Globus pallidus (tissue), 1 donor: Measurements from ENCODE around the gene KDM1A.

ENCODE experiments used
- DNase-seq: peaks from one replicate; pipeline ENCODE4 v3.0.0-alpha.2; 2015; ENCODE audit warnings: low spot score

KDM1A gene

DNA sequence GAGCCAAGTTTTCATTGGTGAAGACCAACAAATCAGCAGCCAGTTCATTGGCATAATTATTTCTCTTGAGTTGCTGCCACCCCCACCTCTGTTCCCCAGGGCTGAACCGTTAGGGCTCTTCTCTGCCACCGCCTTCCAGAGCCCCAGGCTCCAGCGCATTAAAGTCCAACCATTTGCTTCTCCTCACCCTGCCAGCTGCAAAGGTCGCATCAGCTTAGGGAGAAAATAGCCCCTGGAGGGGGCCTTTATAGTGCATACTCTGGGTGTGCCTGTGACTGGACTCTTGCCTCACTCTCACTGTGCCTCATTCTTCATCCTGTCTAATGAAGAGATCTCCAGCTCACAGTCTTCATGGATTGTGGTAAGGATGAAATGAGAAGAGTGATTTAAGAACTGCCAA, 50.4 kb downstream of the KDM1A start:
- peak; percentile 5 for DNase-seq

DNA sequence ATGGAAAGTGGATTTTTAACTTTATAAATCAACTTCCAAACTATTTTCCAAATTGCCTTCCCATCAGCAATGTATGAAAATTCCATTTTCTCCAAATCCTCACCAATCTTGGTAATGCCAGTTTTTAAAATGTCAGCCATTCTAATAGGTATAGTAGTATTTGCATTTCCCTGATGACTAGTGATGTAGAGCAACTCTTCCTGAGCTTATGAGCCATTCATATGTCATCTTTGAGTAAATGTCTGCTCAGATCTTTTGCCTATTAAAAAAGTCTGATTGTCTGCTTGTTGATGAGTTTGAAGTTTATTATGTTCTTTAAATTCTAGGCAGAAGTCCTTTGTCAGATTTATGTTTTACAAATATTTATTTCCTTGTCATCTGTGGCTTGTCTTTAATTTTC, 54.7 kb downstream of the KDM1A start:
- no peak for DNase-seq

DNA sequence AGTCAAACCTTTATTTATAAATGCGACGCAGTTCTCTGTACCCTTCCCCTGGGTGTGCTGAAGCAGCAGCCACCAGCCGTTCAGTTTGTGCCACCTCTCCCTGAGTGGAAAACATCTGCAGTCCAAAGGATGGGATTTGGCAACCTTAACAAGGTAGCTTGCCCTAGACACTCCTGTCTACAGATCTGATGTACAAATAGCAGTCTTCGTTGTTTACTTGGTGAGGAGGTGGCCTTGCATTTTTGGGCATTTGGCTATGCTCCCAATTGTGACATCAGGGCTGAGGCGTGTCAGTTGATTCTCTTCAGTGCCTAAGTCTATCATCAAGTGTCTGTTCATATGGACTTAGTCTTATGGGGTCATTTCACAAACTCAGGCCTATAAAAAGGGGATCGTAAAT, 59.8 kb downstream of the KDM1A start:
- DNase-seq: no peak

DNA sequence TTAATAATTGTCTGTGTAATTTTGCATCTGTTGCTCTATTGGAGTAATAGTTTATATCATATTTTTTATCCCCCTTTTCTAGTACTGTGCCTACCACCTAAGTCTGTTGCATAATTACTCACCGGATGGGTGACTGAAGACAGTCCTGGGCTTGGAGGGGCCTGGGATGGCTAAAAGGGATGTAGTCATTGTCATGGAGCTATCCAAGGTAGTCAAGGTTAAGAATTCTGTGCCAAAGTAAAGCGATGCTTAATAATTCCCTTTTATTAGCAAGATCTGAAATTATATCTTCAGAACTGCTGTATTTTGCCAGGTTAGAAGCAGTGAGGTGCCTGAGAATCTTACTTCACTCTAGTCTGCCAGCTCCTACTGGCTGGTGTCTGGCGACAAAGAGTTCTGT, 61.6 kb downstream of the KDM1A start:
- DNase-seq: no peak

DNA sequence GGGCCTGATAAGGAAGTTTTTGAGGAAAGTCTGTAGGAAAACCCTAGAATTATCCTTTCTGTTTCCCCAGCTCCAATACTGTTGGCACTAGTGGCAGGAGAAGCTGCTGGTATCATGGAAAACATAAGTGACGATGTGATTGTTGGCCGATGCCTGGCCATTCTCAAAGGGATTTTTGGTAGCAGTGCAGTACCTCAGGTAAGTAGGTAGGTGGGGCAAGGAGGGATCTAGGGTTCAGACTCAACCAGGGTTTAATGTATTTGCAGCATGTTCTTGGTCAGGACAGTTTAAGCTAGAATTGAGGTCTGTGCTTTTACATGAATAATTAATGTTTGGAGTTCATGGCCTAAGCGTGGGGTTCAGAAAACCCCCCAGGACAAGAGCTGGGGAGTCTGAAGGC, 62.1 kb downstream of the KDM1A start:
- DNase-seq: no peak

DNA sequence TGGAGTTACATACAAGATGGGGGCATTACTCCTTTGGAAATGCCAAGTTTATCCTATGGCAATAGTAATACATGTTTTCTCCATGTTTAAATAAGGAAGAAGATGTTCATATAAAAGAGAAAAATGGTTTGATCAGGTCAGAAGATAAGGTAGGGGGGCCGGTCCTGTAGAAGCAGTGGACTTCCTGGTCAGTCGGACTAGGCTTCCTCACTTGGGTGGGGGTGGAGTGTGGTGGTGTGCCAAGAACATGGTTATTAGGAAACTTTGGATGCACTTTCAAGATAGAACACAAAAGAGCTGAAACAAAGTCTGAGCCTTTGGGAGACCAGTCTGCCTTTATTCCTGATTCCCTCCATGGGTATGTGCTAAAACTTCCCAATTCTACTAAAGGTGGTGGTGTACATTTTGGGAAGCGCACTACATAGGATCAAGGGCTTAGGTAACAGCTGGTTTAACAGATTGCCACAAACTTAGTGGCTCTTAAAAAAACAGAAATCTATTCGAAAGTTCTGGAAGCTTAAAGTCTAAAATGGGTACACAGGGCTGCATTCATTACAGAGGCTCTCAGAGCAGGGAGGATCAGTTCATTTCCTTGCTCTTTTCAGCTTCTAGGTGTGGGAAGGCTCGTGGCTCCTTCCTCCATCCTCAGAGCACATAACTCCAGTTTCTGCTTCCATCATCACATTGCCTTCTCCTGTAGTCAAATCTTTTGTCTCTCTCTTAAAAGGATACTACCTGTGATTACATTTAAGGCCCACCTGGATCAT, 64.6 kb downstream of the KDM1A start:
- no peak for DNase-seq

DNA sequence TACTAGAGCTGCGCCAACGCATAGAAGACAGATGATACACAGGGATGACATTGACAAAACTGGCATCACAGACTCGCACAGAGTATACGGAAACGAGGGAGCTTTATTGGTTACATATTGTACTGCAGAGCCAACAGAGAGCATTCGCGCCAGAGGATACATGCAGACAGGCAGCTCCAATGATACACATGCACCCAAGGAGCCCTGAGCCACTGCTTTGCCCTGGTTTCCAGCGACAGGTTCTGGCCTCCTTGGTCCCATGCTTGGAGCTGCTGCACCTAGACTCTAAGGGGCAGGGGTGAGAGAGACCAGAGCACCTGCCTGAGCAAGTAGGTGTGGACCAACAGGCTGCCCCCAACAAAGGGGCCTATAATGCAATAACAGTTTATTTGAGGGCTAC, 65.6 kb downstream of the KDM1A start:
- no peak for DNase-seq

DNA sequence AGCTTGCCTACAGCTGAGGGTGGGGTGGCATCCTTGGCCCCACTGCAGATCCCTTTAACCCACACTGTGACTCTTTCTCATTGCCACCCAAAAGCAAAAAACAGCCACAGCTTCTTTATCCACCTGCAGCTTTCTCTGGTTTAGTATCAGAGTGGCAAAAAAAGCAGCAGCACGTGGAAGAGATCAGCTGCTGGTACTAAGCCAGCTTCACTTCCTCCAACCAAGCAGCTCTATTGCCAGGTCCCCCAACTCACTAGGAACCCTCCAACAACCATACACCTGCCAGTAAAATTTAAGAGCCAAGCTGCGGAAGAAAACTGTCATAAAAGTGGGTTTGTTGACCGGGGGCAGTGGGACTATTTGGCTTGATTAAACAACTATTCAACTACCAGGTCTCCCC, 66.4 kb downstream of the KDM1A start:
- DNase-seq: no peak

DNA sequence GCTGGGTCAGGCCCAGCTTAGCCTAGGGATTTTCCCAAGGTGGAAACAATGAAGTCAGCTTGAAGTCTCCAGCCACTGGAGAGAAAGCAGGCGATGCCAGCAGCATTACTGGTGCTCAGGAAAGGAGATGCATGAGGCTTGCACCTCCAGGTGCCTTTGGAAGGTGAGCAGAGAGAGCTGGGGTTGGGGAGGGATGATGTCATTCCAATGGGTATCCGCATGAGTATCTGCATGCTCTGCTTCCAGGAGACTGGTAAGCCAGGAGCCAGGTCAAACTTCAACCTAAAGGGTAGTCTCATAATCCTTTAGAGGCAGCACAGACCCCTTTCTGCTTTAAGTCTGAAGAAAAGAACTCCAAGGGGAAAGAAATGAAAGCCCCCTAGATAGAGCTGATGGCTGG, 68.8 kb downstream of the KDM1A start:
- DNase-seq: no peak

DNA sequence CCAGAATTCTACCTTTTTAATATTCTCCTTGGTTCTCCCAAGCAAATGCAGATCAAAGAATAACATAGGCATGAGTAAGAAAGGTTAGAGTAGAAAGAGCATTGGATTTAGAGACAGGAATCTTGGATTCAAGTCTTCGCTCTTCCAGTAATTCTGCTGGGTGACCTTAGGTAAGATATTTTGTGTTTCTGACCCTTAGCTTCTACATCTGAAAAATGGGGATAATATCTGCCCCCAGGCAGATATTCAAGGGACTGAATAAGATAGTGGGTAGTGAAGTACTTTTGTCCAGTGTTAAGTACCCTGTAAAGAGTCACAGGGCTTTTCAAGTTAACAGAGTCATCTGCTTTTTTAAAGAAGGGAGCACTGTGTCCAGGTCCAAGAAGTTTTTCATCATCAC, 70.8 kb downstream of the KDM1A start:
- no peak for DNase-seq

DNA sequence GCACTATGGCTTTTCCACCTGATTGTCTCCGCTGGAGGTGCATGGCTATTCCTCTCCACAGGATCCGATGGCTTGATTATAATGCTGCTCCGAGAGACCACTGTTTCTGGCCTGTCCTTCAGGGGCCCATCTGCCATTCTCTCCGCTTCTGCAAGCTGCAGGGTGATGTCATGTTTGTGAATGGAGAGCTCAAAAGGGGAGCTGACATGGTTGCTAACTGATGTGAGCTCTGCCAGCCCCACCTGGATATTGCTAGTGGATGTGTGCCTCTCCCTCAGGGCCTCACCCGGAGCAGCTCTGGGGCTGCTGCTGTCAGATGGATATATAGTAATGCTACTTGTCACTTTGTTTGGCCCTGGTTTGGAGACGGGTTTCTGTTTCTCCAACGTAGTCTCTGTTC, 72.3 kb downstream of the KDM1A start:
- no peak for DNase-seq

DNA sequence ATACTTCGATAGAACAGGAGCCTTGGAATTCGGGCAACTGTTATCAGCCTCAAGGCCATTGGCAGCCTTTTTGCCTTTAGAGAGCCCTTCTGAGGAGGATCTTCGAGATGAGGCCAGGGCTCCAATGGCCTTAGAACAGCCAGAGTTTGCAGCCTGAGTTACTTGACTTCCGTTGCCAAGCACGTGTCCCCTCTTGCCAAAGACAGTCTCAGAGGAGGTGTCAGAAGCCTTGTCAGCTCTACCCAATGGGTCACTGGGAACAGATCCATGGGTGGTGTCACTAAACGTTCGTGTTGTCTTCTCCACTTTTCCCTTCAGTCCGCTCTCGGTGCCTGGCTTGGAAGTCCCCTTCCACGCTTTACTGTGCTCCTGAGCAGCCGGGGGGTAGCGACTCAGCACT, 73.2 kb downstream of the KDM1A start:
- no peak for DNase-seq

DNA sequence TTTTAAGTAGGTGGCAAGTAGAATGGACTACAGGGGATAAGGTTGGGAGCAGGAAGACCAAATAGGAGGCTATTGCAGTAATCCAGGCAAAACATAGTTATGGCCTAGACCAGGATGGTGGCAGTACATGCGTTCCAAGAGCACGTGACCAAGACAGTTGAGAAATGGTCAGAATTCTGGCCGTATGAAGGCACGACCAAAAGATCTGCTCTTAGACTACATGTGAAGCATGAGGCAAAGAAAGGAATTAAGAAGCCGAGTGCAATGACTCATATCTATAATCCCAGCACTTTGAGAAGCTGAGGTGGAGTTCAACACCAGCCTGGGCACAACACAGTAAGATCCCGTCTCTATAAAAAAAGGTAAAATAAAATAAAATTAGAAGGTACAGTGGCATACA, 78.0 kb downstream of the KDM1A start:
- DNase-seq: no peak

DNA sequence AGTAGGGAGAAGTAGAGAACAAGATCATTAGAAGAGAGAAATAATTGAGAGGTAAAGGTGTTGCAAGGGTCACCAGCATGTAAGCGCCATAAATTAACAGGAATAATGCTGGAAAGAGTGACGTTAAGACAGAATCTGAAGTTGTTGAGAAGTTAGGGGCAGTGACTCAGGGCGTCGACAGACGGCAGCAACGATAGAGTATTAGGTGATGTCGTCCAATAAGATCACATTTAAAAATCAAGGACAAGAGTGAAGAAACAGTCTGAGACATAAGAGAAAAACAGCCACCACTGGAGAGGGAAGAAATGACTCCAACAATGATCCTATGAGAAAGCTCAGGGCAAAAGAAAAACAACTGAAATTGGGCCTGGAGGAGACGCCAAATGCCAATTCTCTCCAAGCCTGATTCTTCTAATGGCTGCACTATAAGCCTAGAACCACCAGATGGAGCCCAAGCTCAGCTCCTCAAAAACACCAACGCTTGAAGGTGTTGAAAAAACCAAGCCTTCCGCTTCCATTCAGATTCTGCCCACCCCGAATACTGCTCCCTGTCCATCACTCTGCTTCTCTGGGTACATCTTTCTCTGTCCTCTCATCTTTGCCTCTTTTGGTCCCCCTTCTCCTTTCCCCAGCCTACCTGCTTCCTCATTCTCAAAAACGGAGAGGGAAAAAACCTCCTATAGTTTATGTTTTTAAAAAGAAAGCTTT, 79.3 kb downstream of the KDM1A start:
- DNase-seq: peak; percentile 71

DNA sequence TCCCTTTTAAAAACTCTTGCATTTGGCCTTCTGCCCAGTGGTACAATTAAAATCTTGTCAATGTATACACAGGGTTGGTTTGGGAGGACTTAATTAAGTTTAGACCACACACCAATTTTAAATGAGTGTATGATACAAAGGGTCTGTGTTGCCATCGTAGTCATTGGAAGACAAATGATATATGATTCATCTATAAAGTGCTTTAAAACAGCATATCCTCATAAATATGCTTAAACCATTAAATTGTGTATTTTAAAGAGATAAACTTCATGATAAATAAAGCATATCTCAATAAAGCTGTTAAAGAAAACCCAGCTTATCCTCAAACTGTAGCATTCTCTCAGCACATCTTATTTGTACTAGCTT, 79.9 kb downstream of the KDM1A start:
- no peak for DNase-seq

DNA sequence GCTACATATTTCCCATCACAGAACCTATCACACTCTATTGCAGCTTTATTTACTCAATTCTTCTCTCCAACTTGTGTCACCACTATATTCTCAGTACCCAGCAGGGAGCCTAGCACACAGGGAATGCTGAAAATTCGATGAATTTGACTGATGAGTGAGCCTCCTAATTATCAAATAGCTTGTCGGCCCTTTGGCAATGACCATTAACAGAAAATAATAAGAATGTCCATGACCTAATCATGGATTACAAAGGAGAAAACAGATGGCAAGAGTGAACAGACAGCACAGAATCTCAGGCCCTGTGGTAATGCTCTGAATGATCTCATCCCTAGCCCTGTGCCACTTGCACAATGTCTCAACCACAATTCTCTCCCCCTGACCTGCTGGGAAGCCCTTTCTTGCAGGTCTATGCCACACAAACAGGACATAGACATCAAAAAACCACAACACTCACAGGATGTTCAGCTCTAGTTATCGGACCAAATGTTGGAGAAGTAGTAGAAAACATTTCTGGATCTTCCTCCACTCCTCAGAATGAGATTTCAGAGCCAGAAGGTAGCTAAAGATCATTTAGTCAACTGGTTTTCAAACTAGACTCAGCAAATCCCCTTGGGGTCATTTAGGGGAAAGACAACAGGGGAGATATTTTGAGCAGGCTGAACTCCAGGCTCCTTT, 80.9 kb downstream of the KDM1A start:
- no peak for DNase-seq

DNA sequence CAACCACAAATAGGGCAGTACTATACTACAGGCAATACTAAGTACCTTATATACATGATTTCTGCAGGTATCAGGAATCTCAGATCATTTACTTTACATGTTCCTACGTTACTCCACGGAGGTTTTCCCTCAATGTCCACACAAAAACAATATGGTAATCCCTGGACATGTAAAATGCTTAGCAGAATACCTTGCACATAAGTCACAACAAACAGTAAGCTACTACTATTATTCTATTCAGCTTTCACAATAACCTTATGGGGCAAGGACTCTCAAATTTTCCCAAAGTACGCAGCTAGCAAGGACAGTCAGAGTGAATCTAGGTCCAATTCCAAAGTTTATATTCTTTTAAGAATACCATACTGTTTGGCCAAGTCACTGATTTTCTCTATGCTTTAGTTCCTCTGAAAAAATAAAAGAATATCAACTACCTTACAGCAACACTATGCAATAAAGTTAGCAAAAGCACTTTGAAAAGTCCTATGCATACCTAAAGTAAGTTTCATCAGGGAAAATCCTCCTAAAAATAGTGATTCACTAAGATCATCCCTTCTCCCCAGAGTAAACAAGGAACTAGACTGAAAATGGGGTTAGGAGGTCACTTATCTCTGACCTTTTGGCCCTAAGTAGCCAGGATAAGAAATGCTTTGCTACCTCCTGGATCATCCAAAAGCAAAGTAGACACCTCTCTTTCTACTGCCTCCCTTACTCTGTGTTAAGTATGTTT, 82.0 kb downstream of the KDM1A start:
- no peak for DNase-seq

DNA sequence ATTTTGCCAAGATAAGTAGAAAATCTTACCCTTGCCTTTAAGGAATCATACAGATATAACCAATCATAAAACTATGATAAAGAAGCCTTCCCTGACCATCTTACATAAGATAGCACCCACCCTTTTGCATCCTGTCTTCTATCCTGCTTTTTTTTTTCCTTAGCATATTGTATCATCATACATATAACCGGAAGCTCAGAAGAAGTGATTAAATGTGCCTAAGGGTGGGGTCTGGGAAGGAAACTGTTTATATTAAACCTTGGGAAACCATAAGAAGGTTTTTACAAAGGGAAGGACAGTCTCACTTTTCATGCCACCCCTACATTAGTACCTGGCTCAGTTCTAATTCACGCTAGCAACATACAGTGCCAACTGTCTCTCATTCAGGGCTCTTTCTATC, 82.6 kb downstream of the KDM1A start:
- DNase-seq: no peak

DNA sequence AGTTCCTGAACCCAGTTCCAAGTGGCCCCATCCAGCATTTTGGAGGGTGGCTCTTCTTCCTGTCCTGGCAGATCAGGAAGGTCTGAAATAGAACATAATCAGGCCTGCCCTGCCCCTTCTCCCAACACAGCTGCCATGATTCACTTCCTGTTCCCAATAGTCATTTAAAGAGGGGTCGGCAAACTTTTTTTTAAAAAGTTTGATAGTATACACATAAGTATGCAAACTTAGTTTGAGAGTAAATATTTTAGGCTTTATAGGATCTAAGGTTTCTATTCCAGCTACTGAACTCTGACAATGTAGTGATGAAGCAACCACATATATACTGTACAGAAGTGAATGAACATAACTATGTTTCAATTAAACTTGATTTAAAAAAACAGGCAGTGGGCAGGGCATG, 83.0 kb downstream of the KDM1A start:
- no peak for DNase-seq

DNA sequence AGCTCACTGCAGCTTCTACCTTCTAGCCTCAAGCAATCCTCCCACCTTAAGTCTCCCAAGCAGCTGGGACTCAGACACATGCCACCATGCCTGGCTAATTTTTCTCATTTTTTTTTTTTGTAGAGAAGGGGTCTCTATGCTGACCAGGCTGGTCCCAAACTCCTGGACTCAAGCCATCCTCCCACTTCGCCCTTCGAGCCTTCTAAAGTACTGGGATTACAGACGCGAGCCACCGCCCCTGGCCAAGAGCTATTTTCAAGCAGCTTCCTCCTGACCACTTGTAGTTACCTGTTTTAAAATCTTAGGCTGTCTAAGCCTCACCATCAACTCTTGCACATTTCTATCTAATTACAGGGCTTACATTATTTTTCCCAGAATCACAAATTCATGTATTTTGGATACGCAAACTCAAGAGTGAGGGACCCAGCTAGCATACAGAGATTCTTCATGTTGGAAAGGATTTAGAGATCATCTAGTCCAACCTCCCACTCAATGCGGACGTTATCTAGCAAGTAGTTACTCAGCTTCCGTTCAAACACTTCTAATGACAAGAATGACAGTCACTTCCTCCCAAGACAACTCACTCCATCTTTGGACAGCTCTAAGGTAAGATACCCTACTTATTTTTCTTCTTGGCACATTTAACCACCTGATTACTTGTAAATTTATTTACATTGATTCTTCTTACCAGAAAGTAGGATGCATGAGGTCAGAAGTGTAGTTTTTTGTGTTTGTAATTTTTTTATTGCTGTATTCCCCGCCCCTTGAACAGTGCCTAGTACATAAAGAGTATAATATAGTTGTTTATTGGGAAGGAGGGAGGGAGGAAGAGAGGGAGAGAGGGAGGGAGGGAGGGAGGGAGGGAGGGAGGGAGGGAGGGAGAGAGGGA, 84.0 kb downstream of the KDM1A start:
- DNase-seq: no peak

DNA sequence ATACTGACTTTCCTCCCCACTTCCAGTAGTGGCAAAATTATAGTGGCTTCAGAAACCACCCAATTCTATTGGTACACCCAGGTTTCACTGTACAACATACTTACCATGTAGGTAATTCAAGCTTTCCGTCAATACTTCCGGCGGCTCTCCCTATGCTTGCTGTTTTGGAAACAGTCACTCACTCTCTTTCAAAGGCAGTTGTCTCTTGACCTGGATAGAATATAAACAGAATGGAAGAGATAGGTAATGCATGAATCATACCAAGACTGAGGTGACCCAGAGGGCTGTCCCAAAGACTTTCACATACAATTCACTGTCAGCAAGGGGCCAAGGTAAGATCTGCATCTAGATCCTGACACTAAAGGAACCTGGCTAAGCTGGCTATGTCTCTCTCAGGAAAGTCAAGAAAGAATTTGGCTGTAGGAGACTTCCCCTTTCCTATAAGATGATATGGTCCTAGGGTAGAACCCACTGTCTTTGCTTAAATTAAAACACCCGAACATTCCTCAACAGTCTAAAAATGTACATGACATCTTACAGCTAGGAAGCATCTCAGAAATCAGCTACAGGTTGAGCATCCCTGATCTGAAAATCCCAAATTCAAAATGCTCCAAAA, 89.8 kb downstream of the KDM1A start:
- no peak for DNase-seq
